ENCODE measurements around the gene ALG9. TPM values are rescaled to one million over a fixed set of nuclear protein-coding genes. Genes with fewer than 3 reads are reported as not detected.

ALG9 gene
- polyA plus RNA-seq, 1 donor from 2014 or later: 92.1 TPM

DNA sequence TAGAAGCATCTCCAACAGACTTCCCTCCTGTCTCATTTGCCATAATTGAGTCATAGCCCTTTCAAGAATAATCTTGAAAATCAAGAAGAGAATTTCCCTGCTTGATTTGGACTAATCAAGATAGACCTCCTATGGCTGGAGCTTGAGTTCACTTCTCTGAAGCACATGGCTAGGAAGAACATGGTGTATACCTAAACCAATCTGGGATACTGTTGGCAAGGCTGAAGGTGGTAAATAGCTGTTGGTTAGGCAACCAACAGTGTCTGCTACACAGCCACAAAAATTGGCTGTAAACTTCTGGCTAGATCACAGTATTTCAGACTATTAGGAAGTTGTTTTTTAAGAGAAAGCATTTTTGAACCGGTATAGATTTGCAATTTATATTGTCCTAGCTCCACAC is 35.3 kb upstream of the ALG9 start:
- Histone ChIP-seq H3K27me3 (ENCODE audit: insufficient read depth, low read depth, low read length) (no peaks in the 10 kb centered on the region), H3F3A (ENCODE audit: insufficient read depth, low read length, poor library complexity, severe bottlenecking) (no peaks in the 10 kb centered on the region), H3K9me2 (ENCODE audit: insufficient read depth, low read length) (no peaks in the 10 kb centered on the region), H3K36me3 (ENCODE audit: insufficient read depth, low read length) (no peaks in the 10 kb centered on the region), H4K20me1 (ENCODE audit: insufficient read depth) (no peaks in the 10 kb centered on the region), H3K79me2 (replicated peaks; ENCODE audit: insufficient read depth, low read length) (no peaks in the 10 kb centered on the region), H3K9me3 (ENCODE audit: low read length) (no peaks in the 10 kb centered on the region), H3K27ac (ENCODE audit: low read length) (no peak overlapping the region), H3K9ac (ENCODE audit: low read length) (no peak overlapping the region), H2AFZ (ENCODE audit: low read depth, low read length) (no peak overlapping the region), H3K4me2 (ENCODE audit: low read length) (no peak overlapping the region), H3K4me3 (ENCODE audit: low read length) (no peak overlapping the region)
- TF ChIP-seq, protein P1, sequence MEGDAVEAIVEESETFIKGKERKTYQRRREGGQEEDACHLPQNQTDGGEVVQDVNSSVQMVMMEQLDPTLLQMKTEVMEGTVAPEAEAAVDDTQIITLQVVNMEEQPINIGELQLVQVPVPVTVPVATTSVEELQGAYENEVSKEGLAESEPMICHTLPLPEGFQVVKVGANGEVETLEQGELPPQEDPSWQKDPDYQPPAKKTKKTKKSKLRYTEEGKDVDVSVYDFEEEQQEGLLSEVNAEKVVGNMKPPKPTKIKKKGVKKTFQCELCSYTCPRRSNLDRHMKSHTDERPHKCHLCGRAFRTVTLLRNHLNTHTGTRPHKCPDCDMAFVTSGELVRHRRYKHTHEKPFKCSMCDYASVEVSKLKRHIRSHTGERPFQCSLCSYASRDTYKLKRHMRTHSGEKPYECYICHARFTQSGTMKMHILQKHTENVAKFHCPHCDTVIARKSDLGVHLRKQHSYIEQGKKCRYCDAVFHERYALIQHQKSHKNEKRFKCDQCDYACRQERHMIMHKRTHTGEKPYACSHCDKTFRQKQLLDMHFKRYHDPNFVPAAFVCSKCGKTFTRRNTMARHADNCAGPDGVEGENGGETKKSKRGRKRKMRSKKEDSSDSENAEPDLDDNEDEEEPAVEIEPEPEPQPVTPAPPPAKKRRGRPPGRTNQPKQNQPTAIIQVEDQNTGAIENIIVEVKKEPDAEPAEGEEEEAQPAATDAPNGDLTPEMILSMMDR (IDR thresholded peaks at IDR 0.05; ENCODE audit: poor library complexity, severe bottlenecking): no peak
- TF ChIP-seq EP300 (conservative IDR thresholded peaks at IDR 0.05; ENCODE audit: poor library complexity, severe bottlenecking) (no peak), SMC3 (conservative IDR thresholded peaks at IDR 0.05; ENCODE audit: poor library complexity) (no peak), REST (IDR thresholded peaks at IDR 0.05; ENCODE audit: borderline replicate concordance) (no peak), EZH2 (IDR thresholded peaks at IDR 0.05; ENCODE audit: borderline replicate concordance, insufficient read depth, low read length, poor library complexity, severe bottlenecking) (no peak), RAD21 (conservative IDR thresholded peaks at IDR 0.05) (no peak), TAF1 (IDR thresholded peaks at IDR 0.05; ENCODE audit: low read depth) (no peak), MXI1 (conservative IDR thresholded peaks at IDR 0.05; ENCODE audit: poor library complexity, severe bottlenecking) (no peak), POLR2AphosphoS5 (IDR thresholded peaks at IDR 0.05) (no peak)

- Histone ChIP-seq H3K9me3 (ENCODE audit: low read length) (no peaks in the 10 kb centered on the region), H2AFZ (ENCODE audit: low read depth, low read length) (no peak overlapping the region), H3K9me2 (ENCODE audit: insufficient read depth, low read length) (no peaks in the 10 kb centered on the region), H3K4me2 (ENCODE audit: low read length) (no peak overlapping the region), H3K9ac (ENCODE audit: low read length) (no peak overlapping the region), H3K4me3 (ENCODE audit: low read length) (no peak overlapping the region), H4K20me1 (ENCODE audit: insufficient read depth) (no peaks in the 10 kb centered on the region), H3K79me2 (replicated peaks; ENCODE audit: insufficient read depth, low read length) (no peaks in the 10 kb centered on the region), H3K36me3 (ENCODE audit: insufficient read depth, low read length) (no peaks in the 10 kb centered on the region), H3K27me3 (ENCODE audit: insufficient read depth, low read depth, low read length) (no peaks in the 10 kb centered on the region), H3K27ac (ENCODE audit: low read length) (no peak overlapping the region), H3F3A (ENCODE audit: insufficient read depth, low read length, poor library complexity, severe bottlenecking) (no peaks in the 10 kb centered on the region)
- no peak for TF ChIP-seq EZH2 (IDR thresholded peaks at IDR 0.05; ENCODE audit: borderline replicate concordance, insufficient read depth, low read length, poor library complexity, severe bottlenecking)
- no peak for TF ChIP-seq REST (IDR thresholded peaks at IDR 0.05; ENCODE audit: borderline replicate concordance)
- TF ChIP-seq POLR2AphosphoS5 (IDR thresholded peaks at IDR 0.05): no peak
- no peak for TF ChIP-seq MXI1 (conservative IDR thresholded peaks at IDR 0.05; ENCODE audit: poor library complexity, severe bottlenecking)
- no peak for TF ChIP-seq SMC3 (conservative IDR thresholded peaks at IDR 0.05; ENCODE audit: poor library complexity)
- TF ChIP-seq, protein P1 (IDR thresholded peaks at IDR 0.05; ENCODE audit: poor library complexity, severe bottlenecking): no peak
These were observed 34.0 kb upstream of the ALG9 start for GRCh38 chr11:111905411-111905810.

Data from neural cell (in vitro differentiated cells).